ENCODE data around the gene MYO3B. TPM values are rescaled to one million over a fixed set of nuclear protein-coding genes. Genes with fewer than 3 reads are reported as not detected.
A peak's percentile ranks its signal among the peaks of the same experiment; 100 is the strongest.
"Not testable (repeated sequence)": the region's sequence is repeated elsewhere in the genome, so short reads cannot be mapped to it uniquely, and the experiment has no call there.

MYO3B gene
- total RNA-seq, 1 experiment from 2014 or later = 0.35 TPM

DNA sequence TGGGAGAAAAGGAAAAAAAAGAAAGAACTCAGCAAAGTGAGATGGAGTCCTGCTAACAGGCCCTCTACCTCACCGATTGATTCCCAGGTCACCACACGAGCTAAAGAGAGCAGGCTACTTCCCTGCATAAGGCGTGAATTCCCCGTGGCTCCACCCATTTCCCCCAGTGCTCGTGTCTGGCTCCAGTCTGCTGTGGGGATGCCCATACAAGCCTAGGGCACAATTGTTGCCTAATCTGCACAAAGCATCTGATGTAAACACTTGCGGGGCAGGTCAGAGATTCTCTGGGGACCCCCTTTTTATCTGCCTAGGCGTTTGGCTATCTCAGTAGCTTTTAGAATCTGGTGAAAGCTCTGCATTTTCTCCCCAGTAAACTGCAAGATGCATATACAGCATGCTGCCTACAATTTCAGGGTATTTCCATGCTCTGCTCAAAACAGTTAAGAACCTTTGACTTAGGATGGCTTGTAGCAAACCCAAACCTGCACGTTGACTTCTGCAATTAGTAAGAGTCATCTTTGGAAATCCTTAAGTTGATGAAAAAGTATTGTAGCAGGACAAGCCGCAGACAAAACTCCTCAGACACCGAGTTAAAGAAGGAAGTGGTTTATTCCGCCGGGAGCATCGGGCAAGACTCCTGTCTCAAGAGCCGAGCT lies 34.8 kb downstream of the MYO3B start:
- Histone ChIP-seq H3K36me3 (replicated peaks; ENCODE audit: control insufficient read depth, insufficient read depth, low read length) (no peaks in the 10 kb centered on the region), H3K4me3 (ENCODE audit: insufficient read depth, low read depth, low read length) (no peak overlapping the region), H3K27me3 (ENCODE audit: control insufficient read depth, insufficient read depth, low read length) (no peaks in the 10 kb centered on the region)
- DNase-seq = no peak

GRCh38 chr2:170213281-170213625 lies 35.3 kb downstream of the MYO3B start:
- H3K4me3 ChIP-seq (ENCODE audit: insufficient read depth, low read depth, low read length); DNase-seq; H3K36me3 ChIP-seq (replicated peaks; ENCODE audit: control insufficient read depth, insufficient read depth, low read length); H3K27me3 ChIP-seq (ENCODE audit: control insufficient read depth, insufficient read depth, low read length): not testable (repeated sequence)

GRCh38 chr2:170213651-170214050 lies 35.7 kb downstream of the MYO3B start:
- no peak for DNase-seq
- Histone ChIP-seq H3K4me3 (ENCODE audit: insufficient read depth, low read depth, low read length) (no peak overlapping the region), H3K27me3 (ENCODE audit: control insufficient read depth, insufficient read depth, low read length) (no peaks in the 10 kb centered on the region), H3K36me3 (replicated peaks; ENCODE audit: control insufficient read depth, insufficient read depth, low read length) (no peaks in the 10 kb centered on the region)

- no peaks in the 10 kb centered on the region for H3K36me3 ChIP-seq (replicated peaks; ENCODE audit: control insufficient read depth, insufficient read depth, low read length)
- no peak overlapping the region for H3K4me3 ChIP-seq (ENCODE audit: insufficient read depth, low read depth, low read length)
- DNase-seq = peak; percentile 44
- no peaks in the 10 kb centered on the region for H3K27me3 ChIP-seq (ENCODE audit: control insufficient read depth, insufficient read depth, low read length)
Observed at GRCh38 chr2:170214309-170214948, 36.5 kb downstream of the MYO3B start.

GRCh38 chr2:170215021-170215420 lies 37.1 kb downstream of the MYO3B start:
- no peak for DNase-seq
- no peak overlapping the region for H3K4me3 ChIP-seq (ENCODE audit: insufficient read depth, low read depth, low read length)
- no peaks in the 10 kb centered on the region for H3K27me3 ChIP-seq (ENCODE audit: control insufficient read depth, insufficient read depth, low read length)
- H3K36me3 ChIP-seq (replicated peaks; ENCODE audit: control insufficient read depth, insufficient read depth, low read length) = no peaks in the 10 kb centered on the region

DNA sequence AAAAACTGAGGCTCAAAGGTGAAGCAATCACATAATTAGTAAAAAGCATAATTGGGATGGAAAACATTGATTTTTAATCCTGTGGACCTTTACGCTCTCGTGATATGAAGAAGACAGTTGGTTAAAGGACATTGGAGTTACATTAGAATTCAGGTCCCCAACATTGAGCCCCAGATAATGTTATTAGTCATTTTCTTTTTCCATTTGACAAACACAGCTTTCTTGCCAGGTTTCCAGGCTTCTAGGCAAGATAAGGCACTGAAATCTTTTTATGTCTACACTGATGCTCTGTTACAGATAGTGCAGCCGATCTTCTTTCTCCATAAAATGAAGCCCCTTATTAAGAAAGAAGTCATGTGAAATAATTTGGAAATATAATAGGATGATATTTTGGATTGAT lies 38.5 kb downstream of the MYO3B start:
- no peaks in the 10 kb centered on the region for H3K27me3 ChIP-seq (ENCODE audit: control insufficient read depth, insufficient read depth, low read length)
- H3K4me3 ChIP-seq (ENCODE audit: insufficient read depth, low read depth, low read length) = no peak overlapping the region
- DNase-seq = no peak
- H3K36me3 ChIP-seq (replicated peaks; ENCODE audit: control insufficient read depth, insufficient read depth, low read length) = no peaks in the 10 kb centered on the region

- Histone ChIP-seq H3K4me3 (ENCODE audit: insufficient read depth, low read depth, low read length) (no peak overlapping the region), H3K36me3 (replicated peaks; ENCODE audit: control insufficient read depth, insufficient read depth, low read length) (no peaks in the 10 kb centered on the region), H3K27me3 (ENCODE audit: control insufficient read depth, insufficient read depth, low read length) (no peaks in the 10 kb centered on the region)
- DNase-seq = no peak
Observed at GRCh38 chr2:170216981-170217380, 39.0 kb downstream of the MYO3B start.

DNA sequence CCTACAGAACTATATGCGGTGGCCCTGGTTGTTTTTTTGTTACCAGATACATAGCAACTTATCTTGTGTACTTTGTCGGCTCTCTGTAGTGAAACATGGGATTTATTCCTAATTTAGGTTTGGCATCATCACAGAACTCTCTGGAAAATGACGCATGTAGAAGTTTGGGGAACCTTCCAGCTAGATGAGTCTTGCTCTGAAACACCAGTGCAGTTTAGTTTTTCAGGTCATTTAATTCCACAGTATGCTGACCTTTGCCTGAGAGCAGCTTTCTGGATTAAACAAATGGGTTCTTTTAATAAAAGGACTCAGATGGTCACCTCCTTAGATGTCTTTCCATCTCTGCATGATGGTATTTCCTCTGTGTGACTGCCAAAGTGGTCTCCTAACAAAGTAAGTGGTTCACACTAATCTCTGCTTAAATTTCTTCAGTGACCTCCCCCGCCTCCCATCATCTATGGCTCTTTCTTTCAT lies 39.9 kb downstream of the MYO3B start:
- DNase-seq = no peak
- H3K4me3 ChIP-seq (ENCODE audit: insufficient read depth, low read depth, low read length) = no peak overlapping the region
- no peaks in the 10 kb centered on the region for H3K36me3 ChIP-seq (replicated peaks; ENCODE audit: control insufficient read depth, insufficient read depth, low read length)
- no peaks in the 10 kb centered on the region for H3K27me3 ChIP-seq (ENCODE audit: control insufficient read depth, insufficient read depth, low read length)

DNA sequence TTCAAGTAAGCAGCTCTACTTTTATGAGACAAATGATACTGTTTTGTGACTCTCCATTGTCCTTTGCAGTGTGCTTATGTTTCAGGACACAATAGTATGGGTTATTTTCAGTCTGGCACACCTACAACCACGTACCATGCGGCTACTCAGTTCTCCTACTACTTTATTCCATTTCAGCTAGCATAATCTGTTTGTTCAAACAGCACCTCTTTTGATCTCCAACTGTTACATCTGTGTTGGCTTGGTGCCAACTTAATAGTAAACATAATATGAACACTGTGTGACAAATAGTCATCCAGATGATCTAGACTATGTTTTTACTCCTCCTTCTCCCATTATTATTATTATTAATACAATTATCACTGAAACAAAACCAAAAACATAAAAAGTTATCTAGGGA lies 40.5 kb downstream of the MYO3B start:
- H3K36me3 ChIP-seq (replicated peaks; ENCODE audit: control insufficient read depth, insufficient read depth, low read length) = no peaks in the 10 kb centered on the region
- no peak overlapping the region for H3K4me3 ChIP-seq (ENCODE audit: insufficient read depth, low read depth, low read length)
- DNase-seq = no peak
- H3K27me3 ChIP-seq (ENCODE audit: control insufficient read depth, insufficient read depth, low read length) = no peaks in the 10 kb centered on the region

DNA sequence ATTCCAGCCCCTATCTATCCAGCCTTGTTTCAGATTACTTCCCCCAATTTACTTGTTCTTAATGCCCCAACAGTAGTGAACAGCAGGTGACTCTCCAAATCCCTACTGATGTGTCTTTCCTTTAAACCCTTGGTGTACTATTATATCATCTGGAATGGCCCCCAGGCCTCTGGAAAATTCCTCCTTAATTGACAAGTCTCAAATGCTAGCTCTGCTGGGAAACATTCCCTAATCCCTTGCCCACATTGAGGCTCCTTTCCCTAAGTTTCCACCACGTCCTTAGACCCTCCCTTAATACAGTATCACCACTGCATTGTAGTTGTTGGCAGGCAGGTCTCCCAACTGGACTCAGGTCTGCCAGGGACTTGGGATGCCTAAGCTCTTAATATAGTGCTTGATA lies 41.0 kb downstream of the MYO3B start:
- Histone ChIP-seq H3K36me3 (replicated peaks; ENCODE audit: control insufficient read depth, insufficient read depth, low read length) (no peaks in the 10 kb centered on the region), H3K27me3 (ENCODE audit: control insufficient read depth, insufficient read depth, low read length) (no peaks in the 10 kb centered on the region), H3K4me3 (ENCODE audit: insufficient read depth, low read depth, low read length) (no peak overlapping the region)
- no peak for DNase-seq

DNA sequence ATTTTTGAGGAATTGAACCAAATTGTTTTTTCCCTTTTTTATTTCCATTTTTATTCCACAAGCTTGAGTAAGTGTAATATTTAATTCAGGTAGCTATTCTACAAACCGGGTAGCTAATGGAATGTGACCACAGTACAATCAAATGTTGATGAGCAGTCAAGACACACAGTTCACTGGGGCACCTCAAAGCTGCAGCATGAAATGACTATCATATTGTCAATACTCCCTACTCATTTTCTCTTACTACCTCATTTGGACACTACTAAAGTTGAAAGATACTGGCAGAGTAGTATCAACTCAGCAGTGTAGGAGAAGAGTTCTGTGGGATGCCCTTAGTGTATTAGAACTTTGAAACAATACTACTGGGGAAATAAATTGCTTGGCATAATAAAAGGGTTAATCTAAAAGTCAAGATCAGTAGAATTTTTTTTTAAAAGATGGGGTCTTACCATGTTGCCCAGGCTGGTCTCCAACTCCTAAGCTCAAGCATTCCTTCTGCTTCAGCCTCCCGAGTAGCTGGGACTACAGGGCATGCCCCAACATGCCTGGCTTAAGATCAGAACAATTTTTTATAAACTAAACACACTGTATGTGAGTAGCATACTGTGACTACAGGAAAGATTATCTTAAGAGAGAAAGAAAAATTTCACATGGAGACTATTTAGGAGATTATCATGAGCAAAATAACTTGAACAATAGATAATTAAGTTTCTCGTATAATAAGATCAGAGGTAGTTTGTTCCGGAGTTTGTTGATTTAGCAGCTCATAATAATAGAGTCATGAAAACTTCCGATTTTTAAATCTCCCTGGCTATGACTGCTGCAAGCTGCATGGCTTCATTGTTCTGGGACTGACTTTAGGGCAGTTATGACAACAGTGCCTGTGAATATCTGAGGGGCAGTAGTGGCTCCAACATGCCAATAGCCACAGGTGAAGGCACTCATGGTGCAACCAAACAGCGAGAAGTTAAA lies 43.7 kb downstream of the MYO3B start:
- no peak for DNase-seq
- H3K27me3 ChIP-seq (ENCODE audit: control insufficient read depth, insufficient read depth, low read length) = no peaks in the 10 kb centered on the region
- no peaks in the 10 kb centered on the region for H3K36me3 ChIP-seq (replicated peaks; ENCODE audit: control insufficient read depth, insufficient read depth, low read length)
- no peak overlapping the region for H3K4me3 ChIP-seq (ENCODE audit: insufficient read depth, low read depth, low read length)

DNA sequence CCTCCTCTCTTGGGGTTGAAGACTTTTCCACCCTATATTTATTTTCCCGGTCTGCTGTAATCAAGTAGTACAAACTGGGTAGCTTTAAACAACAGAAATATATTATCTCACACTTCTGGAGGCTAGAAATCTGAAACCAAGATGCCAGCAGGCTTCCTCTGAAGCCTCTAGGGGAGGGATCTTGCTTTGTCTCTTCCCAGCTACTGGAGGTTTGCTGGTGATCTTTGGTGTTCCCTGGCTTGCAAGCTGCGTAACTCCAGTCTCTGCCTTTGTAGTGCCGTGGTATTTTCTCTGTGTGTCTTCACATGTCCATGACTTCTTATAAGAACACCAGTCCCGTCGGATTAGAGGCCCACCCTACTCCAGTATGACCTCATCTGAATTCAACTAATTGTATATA lies 44.4 kb downstream of the MYO3B start:
- Histone ChIP-seq H3K4me3 (ENCODE audit: insufficient read depth, low read depth, low read length) (no peak overlapping the region), H3K27me3 (ENCODE audit: control insufficient read depth, insufficient read depth, low read length) (no peaks in the 10 kb centered on the region), H3K36me3 (replicated peaks; ENCODE audit: control insufficient read depth, insufficient read depth, low read length) (no peaks in the 10 kb centered on the region)
- DNase-seq = peak; percentile 19

DNA sequence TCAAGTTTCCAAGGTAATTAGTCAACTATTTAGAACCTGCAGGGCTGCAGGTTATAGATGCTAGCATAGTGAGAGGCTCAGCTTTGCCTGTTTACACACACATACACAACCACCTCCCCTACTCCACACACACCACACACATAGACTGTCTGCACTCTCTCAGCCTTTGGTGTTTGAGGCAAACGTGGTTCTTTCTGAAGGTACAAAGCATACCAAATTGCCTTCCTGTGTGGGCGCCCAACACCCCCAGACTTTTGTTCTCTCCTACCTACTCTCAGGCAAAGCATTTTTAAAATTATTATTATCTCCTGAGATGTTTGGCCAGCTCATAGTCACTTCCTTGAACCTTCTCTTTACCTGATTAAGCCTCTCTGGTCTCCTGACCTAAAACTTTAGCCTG lies 44.9 kb downstream of the MYO3B start:
- Histone ChIP-seq H3K36me3 (replicated peaks; ENCODE audit: control insufficient read depth, insufficient read depth, low read length) (no peaks in the 10 kb centered on the region), H3K27me3 (ENCODE audit: control insufficient read depth, insufficient read depth, low read length) (no peaks in the 10 kb centered on the region), H3K4me3 (ENCODE audit: insufficient read depth, low read depth, low read length) (no peak overlapping the region)
- DNase-seq = no peak

GRCh38 chr2:170224692-170225294 lies 46.8 kb downstream of the MYO3B start:
- Histone ChIP-seq H3K4me3 (ENCODE audit: insufficient read depth, low read depth, low read length) (no peak overlapping the region), H3K27me3 (ENCODE audit: control insufficient read depth, insufficient read depth, low read length) (no peaks in the 10 kb centered on the region), H3K36me3 (replicated peaks; ENCODE audit: control insufficient read depth, insufficient read depth, low read length) (no peaks in the 10 kb centered on the region)
- DNase-seq = no peak
